GM15510 (cell line): ENCODE data around the gene TEX52.

Experiments used
- POLR2A ChIP-seq: IDR thresholded peaks from 3 replicates; pipeline ENCODE4 v1.6.1; 2011; ENCODE audit warnings: borderline replicate concordance; ENCODE audit not compliant: insufficient read length; ENCODE audit errors: extremely low read depth

The TEX52 gene

DNA sequence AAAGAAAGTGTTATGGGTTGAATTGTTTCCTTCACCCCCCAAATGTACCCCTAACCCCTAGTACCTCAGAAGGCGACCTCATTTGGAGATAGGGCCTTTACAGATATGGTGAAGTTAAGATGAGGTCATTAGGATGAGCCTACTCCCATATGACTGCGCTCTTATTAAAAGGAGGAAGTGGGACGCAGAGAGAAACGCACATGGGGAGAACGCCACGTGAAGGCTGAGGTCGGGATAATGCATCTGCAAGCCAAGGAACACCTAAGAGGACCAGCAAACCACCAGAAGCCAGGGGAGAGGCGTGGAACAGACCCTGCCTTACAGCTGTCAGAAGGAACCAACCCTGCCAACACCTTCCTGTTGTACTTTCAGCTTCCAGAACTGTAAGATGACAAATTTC lies 20.3 kb downstream of the TEX52 start:
- no peak for TF ChIP-seq POLR2A

DNA sequence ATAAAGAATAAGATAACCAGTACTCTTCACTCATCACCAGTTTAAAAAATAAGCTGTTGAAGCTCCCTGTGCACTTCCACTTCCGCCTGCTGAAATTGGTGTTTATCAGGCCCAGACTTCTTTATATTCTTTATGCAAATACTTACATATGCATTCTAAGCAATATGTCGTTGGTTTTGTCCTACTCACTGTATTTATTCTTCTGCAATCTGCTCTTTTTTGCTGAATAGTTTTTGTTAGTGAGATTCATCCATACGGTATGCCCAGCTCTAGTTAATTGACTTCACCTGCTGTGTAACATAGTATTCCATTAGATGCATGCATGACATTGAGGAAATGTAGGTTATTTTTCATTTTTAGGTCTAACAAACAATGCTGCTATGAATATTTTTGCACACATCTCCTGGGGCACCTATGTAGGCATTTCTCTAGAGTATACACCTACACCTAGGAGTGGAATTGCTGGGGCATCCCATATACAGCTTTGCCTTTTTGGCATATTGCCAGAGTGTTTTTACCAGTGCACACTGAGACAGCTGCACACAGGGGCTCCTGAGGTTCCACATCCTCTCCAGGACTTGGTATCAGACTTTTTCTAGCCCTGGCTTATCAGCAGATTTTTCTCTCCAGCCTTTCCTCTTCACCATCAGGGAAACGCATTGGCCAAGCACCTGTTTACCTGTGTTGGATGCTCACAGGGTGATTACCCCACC lies 21.0 kb downstream of the TEX52 start:
- no peak for TF ChIP-seq POLR2A

DNA sequence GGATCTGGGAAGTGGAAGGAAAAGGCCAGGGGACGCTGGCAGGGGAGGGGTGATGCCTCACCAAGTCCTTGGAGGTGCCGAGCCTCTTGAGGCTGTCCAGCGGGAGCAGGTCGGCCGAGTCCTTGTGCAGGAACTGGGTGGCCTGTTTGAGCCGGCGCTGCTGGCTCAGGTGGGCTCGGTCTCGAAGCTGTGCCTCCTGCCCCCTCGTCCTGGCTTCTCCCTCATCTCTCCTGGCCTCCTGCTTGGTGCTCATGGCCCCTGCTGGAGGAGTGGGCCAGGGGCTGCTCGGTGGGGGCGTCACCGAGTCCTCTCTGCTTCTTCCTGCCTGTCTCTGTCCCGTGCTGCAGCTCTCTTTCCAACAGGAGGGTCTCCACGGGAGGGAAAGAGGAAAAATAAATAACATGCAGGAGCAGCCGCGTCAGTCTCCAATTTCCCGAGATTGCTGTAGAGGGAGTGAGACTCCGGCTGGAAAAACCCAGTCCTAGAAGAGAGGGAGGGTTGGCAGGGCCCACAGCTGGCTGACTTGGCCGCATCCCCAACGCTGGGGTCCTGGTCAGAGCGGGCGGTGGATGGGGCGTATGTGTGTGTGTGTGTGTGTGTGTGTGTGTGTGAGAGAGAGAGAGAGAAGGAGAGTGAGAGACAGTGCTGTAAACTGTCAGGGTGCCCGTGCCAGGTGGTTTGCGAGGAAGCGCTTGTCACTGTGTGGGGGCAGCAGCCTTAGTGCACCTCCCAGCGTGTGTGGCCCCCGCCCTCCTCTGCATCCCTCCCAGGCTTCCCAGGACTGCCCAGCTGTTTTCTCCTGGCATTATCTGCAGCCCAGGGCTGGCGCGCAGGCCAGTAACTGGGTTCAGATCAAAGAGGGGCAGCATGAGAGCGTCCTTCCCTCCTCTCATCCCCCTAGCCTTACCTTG lies 22.0 kb downstream of the TEX52 start, which contains the start of gene NRIP2:
Gene NRIP2, minus strand, starts transcription at position 455 of the 911 bp plus-strand sequence. Its CDS starts 52 bp downstream, at position 403.
- no peak for TF ChIP-seq POLR2A

DNA sequence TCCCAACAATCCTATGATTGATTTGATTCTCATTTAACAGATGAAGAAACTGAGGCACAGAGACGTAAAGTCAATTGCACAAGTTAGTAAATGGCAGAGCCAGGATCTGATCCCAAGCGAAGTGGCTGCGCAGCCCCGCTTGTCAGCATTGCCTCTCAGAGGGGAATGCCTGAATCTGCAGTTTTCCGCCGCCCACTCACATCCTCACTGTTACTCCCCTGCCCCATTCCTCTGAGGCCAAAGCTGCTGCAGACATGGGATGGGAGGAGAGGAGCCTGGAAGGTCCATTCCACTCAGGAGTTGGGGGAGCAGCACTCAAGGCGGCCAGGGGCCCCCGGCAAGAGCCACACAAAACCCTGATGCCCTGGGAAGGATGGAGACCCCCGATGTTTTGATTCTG lies 23.0 kb downstream of the TEX52 start:
- TF ChIP-seq POLR2A: no peak

DNA sequence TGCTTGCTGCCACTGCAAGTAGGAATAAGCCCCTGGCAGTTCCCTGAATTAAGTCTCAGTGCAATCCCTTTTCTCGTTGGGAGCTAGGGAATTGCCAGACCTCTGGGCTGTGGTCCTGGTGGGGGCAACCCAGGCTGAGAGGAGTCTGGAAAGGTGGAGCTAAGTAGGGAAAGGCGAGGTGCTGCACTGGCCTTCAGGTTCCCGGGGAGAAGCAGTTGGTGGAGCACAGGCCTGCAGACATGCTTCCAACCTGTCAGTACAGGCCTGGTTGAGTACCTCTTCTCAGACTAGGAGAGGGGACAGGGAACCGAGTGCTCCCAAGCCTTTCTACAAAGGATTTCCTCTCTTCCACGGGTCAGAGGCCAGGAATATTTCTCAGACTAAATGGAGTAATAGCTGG lies 23.5 kb downstream of the TEX52 start:
- no peak for TF ChIP-seq POLR2A

- TF ChIP-seq POLR2A: no peak
These were observed 24.2 kb downstream of the TEX52 start for GRCh38 chr12:2832550-2833127.

- no peak for TF ChIP-seq POLR2A
These were observed 27.6 kb downstream of the TEX52 start for GRCh38 chr12:2829275-2829674.

DNA sequence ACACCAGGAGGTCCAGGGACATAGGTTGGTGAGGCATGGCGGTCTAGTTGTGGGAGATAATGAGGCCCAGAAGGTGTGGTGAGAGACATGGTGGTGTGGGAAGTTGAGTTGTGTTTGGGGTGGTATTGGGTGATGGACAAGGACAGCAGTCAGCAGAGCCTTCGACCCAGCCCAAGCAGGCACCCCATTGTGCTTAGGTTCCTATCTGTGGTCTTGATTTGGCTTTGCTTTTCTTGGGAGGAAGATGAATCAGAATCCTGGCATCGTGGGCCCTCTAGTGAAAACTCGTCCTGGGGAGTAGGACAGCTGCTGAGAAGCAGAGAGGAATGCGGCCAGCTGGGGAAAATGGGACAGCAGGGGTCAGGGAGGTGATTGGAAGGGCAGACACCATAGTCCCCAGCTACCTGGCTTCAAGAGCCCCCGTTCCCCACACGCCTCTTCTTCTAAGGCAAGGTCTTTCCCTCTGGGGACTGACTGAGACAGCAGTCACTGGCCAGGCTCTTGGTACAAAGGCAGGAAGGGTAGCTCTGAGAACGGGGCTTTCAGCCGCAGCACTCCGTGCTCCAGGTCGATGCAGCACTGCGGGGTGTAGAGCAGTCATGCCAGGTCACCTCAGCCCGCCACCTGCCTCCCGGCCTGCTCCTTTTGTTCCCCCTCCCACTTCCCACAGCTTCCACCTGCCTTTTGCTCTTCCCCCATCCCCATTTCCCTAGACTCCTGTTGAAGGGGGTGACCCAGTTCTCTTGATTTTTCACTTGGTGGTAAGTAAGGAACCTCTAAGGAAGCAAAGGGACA lies 29.9 kb downstream of the TEX52 start:
- TF ChIP-seq POLR2A: no peak

DNA sequence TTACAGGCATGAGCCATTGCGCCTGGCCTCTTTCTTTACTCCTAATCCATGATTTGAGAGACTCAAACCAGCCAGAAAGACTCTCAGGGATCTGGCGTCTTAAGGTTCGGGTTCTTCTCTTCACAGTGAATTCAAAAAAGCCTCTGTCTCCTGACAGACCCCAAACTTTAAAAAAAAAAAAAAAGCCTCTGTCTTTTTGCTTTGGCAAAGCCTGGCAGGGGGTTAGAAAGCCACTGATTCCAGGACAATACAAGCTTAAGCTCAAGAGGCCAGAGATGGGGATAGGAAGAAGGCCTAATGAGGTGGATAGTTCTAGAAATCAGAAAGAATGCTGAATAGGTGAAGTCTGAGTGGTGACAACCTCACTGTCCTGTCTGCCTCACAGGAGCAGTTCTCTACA lies 30.8 kb downstream of the TEX52 start:
- TF ChIP-seq POLR2A: no peak

- no peak for TF ChIP-seq POLR2A
These were observed 31.7 kb downstream of the TEX52 start for GRCh38 chr12:2825132-2825531.

DNA sequence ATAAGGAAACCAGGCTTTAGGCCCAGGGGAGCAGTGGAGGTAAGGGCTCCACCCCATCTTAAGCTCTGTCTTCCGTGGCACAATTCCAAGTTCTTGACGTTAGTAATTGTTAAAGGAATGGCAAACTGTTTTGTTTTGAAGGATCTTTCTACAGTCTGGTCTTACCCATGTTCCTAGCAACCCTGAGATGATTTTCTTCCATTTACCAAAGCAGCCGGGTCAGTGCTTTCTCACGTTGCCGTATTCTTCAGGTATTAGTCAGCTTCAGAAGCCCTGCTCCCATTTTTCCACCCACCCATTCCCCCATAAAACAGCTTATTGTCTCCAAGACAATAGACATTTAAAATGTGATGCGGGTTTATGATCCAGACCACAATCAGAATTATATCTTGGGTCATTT lies 32.3 kb downstream of the TEX52 start:
- no peak for TF ChIP-seq POLR2A

DNA sequence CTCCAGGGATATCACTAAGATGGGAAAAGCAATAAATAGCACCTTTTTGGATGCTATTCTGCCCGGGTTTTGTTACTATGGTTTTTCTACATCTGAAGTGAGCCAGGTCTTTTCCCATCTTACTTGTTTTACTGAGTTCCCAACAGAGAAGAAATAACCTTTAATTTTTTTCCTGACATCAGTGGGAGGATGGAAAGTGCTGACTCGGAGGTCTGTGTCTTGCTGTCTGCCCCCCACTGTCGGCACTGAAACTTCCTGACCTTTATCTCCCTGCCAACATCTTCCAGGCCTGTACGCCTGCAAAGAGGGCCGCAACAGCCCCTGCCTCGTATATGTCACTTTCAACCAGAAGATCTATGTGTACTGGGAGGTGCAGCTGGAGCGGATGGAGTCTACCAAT lies 33.4 kb downstream of the TEX52 start:
- no peak for TF ChIP-seq POLR2A

GRCh38 chr12:2820432-2820831 lies 36.4 kb downstream of the TEX52 start:
- TF ChIP-seq POLR2A: no peak

GRCh38 chr12:2819810-2820209 lies 37.0 kb downstream of the TEX52 start:
- TF ChIP-seq POLR2A: no peak
